Mononuclear cell (primary cell): ENCODE results near the gene LINC01488. TPM values are rescaled to one million over a fixed set of nuclear protein-coding genes. Genes with fewer than 3 reads are reported as not detected.

Source experiments
- H3K27me3 ChIP-seq: 2 replicates; pipeline ENCODE4 v1.6.0; 2011; ENCODE audit warnings: low read length, control low read depth; ENCODE audit not compliant: insufficient read depth
- H3K4me1 ChIP-seq: 2 replicates; pipeline ENCODE4 v1.5.1; 2011; ENCODE audit warnings: mild to moderate bottlenecking, low read length, control low read depth; ENCODE audit not compliant: insufficient read depth
- H3K4me3 ChIP-seq: 2 replicates; pipeline ENCODE4 v1.5.1; 2011; ENCODE audit warnings: mild to moderate bottlenecking, low read length, moderate library complexity
- H3K9me3 ChIP-seq: 2 replicates; pipeline ENCODE4 v1.5.1; 2011; ENCODE audit warnings: low read depth, mild to moderate bottlenecking, control low read depth, low read length
- total RNA-seq: library from RNA; depleted of rRNA; stranded (reverse); fragments of >200 nt; gene quantifications from one replicate; pipeline ENCODE4 v1.2.3, GENCODE V29; 2012

The LINC01488 gene
- total RNA-seq: not detected

DNA sequence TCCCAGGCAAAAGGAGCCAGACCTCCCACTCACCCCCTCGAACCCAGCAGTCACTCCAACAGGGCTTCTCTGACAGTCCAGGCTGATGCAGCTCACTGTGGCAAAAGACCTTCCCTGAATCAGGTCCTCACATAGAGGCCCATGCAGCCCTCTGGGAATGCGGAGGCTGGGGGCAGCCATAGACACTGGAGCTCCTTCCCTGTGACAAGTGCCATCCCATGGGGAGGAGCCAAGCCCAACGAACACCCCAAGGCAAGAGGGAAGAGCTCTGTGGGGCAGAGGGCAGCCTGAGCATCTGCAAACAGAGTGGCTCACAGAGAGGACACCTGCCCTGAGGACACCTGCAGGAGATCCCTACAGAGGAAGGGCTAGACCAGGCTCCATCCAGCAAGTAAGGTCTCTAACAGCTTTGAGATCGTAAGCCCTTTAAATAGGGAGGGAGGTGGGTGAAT, at the start of gene LINC01488:
Gene LINC01488 (plus strand): TSS at position 271 of the 452 bp plus-strand sequence.
- no peaks in the 10 kb centered on the region for H3K4me1 ChIP-seq
- no peaks in the 10 kb centered on the region for H3K27me3 ChIP-seq
- no peak within 1 kb of the TSS for H3K4me3 ChIP-seq
- no peaks in the 10 kb centered on the region for H3K9me3 ChIP-seq

DNA sequence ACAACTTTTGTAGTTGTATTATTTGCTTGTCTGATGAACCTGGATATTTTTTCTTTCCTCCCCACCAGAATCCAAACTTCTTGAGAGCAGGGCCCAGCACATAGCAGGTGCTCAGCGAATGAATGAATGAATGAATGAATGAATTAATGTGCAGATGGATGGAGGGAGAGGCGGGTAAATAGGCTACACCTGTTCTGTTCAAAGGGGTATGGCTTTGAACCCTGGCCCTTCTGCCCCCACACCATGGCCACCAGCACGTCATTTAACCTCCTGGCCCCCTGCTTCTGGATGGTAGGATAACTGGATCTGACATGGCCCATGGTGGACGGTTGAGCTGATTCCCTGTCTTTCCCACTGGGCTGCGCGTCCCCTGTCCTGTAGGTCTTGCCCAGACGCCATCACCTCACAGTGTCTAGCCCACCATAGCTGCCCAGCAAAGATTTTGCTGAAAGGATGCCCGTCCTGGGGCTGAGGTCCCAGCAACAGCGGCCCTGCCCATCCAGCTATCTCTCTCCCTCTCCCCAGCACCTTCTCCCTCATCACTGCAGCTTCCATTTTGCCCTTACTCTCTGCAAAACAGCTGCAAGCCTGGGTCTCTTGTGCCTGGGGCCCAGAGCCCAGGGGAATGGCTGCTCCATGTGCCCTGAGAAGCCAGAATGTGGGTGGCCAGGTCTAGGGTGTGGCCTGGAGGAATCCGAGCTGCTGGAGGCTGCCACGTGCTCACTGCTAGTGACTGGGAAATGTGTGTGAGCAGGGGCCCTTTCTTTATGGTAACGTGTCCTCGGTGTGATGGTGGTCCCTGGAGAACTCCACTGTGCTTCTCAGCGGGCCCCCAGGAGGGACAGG, 49.3 kb upstream of the LINC01488 start:
- Histone ChIP-seq H3K27me3 (no peaks in the 10 kb centered on the region), H3K4me1 (no peaks in the 10 kb centered on the region), H3K9me3 (no peaks in the 10 kb centered on the region), H3K4me3 (no peak overlapping the region)

DNA sequence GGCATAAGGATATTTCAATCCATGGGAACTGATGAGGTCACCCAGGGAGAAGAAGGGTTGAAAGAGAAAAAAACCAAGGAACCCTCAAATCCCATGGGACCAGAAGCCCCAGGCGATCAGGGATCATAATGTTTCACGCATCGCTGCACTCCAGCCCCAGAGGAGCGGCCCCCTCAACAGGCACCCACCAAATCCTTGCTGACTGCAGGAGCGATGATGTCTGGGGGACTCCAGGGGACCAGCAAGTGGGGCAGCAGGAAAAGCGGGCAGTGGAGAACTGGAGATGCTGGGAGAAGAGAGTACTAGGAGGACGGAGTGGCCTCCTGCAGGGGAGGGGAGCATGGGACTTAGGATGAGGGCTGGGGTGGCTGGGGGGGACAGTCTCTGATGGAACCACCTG, 47.7 kb upstream of the LINC01488 start:
- Histone ChIP-seq H3K9me3 (no peaks in the 10 kb centered on the region), H3K4me3 (no peak overlapping the region), H3K27me3 (no peaks in the 10 kb centered on the region), H3K4me1 (no peaks in the 10 kb centered on the region)

DNA sequence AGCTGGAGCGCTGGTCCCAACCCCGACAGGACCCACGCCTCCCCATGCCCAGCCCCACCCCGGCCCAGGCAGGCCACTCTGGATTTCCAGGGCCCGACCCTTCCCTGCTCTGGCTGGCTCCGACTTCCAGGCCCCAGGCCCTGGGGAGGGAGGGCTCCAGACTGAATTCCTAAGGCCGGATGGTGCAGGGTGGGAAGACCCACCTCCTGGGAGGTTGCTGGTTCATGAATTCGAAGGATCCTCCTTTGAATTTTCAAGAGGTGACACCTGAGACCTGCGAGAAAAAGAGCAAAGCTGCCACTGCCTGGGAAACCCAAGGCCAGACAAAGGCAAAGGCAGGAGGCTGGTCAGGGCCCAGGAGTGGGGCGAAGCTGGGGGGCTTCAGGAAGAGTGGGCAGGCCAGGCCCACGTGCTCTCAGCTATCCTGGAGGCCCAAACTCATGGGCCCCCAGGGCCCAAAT, 47.0 kb upstream of the LINC01488 start:
- H3K27me3 ChIP-seq: no peaks in the 10 kb centered on the region
- H3K9me3 ChIP-seq: no peaks in the 10 kb centered on the region
- H3K4me3 ChIP-seq: no peak overlapping the region
- H3K4me1 ChIP-seq: no peaks in the 10 kb centered on the region

DNA sequence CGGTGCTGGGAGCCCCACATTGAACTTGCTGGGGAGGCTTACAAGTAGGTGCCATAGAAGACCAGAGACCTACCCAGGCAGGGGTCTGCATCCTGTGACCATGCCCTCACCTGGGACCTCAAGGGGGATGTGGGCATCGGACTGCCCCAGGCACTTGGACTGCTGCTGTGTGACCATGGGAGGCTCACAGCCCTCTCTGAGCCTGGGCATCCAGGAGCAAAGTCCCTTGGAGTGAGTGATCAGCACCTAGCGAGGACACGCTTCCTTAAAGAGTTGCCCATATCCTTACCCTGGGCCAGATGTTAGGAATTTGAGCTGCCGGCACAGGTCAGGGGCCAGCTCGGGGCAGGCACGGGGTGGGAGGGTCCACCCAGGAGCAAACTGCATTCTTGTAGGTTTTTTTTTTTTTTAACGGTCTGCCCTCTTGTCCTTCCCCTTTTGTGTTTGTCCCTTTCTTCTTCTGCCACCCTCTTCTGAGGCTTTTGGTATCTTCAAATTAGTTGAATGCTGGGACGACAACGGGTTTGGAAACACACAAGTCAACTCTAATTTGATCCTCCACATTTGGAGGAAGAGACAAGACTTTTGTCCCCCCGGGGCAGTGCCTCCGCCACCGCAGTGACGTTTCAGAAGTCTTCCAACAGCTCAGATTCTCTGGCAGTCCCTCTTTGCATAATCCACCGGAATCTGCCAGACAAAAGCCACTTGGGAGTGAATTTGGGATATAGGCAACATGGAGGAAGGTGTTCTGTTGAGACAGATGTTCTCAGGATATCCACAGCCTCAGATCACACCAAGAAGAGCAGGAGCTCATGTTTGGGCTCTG, 46.1 kb upstream of the LINC01488 start:
- H3K4me3 ChIP-seq: no peak overlapping the region
- no peaks in the 10 kb centered on the region for H3K4me1 ChIP-seq
- H3K27me3 ChIP-seq: no peaks in the 10 kb centered on the region
- no peaks in the 10 kb centered on the region for H3K9me3 ChIP-seq

DNA sequence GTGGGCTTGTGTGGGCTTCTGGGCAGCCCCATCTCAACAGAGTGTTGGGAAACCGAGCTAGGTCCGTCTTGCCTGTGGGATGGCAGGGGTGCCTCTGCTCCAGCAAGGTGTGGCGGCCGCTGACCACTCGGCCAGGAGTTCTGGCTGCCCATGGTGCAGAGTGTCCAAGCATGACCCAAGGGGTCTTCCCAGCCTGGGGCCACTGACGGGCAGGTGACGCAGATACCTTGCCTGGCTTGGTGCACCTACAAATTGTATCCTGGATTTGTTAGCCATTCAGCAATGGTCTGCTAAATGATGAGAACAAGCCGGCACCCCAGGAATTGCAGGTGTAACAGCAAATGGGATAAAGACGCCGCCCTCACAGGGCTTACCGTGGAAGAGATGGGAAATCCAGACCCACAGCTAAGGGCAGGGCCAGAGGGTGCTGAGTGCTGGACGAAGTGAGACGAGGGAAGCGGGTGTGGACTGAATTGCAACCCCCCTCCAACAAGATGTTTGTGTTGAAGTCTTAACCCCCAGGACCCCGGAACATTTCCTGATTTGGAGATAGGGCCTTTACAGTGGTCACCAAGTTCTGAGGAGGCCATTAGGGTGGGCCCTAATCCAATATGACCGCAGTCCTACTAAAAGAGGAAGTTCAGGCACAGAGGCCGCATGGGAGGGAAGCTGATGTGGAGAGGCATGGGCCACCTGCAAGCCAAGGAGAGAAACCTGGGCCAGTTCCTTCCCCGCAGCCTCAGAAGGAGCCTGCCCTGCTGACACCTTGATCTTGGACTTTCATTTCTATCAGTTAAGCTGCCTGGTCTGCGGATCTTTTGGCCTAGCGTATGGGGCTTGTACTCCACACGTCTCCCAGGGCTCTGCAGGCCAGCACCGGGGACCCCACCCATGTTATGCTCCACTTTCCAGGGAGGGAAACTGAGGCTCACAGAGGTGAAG, 45.2 kb upstream of the LINC01488 start:
- H3K27me3 ChIP-seq: no peaks in the 10 kb centered on the region
- no peak overlapping the region for H3K4me3 ChIP-seq
- no peaks in the 10 kb centered on the region for H3K4me1 ChIP-seq

DNA sequence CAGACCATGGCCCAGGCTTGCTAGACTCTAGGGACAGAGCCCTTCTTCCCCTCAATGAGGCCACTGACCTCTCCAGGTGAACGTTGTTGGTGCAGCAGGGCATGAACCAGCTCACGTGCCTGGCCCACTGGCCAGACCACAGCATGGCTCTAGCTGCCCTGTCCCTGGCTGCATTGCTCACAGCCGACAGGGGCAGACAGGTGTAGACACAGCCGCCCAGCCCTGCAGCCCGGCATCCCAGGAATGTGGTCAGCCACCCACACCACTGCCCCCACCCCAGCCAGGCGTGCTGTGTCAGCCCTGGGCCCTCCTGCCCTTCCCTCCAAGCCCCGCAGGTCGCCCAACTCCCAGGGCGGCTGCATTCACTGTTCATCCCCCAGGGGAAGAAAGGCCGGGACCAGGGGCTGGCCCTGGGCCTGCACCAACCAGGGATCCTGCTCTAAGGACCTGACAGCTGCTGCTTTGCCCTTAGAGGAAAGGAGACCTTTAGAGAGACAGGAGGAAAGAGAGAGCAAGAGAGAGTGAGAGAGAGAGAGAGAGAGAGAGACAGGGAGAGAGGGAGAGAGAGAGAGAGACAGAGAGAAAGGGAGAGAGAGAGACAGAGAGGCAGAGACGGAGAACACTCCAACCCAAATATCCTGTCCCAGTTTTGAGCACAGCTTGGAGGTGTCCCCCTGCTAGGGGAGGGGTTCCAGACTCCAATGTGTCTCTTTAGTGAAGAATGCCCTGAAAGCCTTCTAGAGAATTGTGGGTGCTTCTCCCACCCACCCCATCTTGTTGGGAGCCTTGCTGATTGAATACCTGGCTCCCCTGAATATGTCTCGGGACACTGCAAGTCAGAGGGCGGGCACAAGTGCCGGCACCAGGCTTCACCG, 44.2 kb upstream of the LINC01488 start:
- no peaks in the 10 kb centered on the region for H3K27me3 ChIP-seq
- H3K9me3 ChIP-seq: no peaks in the 10 kb centered on the region
- no peaks in the 10 kb centered on the region for H3K4me1 ChIP-seq
- H3K4me3 ChIP-seq: no peak overlapping the region

More for the DNA sequence above, 45.2 kb upstream of the LINC01488 start:
- no peaks in the 10 kb centered on the region for H3K9me3 ChIP-seq

DNA sequence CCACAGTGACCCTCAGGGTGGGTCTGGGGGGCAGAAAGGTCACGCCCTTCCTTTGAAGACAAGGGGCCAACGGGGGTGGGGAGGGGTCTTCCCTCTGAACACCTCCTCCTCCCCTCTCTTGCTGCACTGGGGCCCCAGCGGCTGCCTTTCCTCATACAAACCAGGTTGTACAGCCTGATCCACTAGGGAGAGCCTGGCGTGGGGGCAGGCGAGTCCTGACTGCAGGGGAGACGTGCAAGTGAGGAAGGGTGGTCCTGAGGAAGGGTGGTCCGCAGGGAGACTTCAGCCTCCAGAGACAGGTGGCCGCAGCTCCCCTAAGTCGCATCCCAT, 43.6 kb upstream of the LINC01488 start:
- Histone ChIP-seq H3K4me3 (no peak overlapping the region), H3K27me3 (peaks cover 2% of the 10 kb centered on the region), H3K9me3 (no peaks in the 10 kb centered on the region), H3K4me1 (peaks cover 4% of the 10 kb centered on the region)

DNA sequence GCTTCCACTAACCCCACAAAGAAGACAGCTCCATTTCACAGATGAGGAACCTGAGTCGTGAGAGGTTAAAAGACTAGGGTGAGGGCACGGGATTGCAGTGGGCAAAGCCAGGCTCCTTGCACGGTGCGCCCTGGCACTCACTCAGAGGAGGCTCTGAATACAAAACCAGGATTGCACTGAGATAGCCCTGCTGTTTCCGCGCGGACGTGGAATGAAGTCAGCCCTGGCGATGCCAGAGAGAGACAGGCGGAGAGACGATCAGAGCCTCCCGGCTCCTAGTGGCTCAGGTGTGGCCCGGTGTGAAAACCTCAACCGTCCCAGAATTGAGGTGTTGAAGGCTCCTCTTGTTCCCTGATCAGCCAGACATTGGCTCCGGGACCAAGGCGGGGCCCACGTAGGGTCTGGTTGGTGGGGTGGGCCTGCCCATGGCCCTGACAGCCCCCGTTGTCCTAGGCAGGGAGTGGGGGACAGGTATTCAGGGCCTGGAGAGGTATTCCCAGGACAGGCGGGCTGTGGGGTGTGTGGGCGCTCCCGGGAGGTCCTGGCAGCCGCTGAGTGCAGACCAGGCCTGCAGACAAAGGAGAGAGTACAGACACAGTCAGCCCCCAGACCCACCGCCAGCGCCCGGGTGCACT, 43.1 kb upstream of the LINC01488 start:
- Histone ChIP-seq H3K4me3 (no peak overlapping the region), H3K27me3 (peaks cover 2% of the 10 kb centered on the region), H3K9me3 (no peaks in the 10 kb centered on the region), H3K4me1 (peaks cover 10% of the 10 kb centered on the region)

DNA sequence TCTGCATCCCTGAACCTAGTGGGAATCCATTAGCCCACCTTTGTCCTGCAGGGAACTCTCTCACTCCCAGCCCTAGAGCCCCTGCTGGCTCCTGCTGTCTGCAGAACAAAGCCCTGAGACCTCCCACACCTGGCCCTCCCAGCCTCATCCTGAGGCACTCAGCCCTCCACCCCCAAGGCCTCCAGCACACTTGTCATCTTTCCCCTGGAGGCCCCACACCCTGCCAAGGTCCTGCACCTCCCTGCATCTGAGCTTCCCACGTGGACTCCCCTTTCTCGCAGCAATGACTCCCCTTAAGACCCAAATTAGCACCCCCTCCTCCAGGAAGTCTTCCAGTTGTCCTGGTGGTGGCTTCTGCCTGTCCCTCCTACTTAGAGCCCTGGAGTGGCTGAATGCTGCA, 42.3 kb upstream of the LINC01488 start:
- H3K4me1 ChIP-seq: peaks cover 17% of the 10 kb centered on the region
- H3K9me3 ChIP-seq: no peaks in the 10 kb centered on the region
- H3K27me3 ChIP-seq: peaks cover 5% of the 10 kb centered on the region
- no peak overlapping the region for H3K4me3 ChIP-seq

DNA sequence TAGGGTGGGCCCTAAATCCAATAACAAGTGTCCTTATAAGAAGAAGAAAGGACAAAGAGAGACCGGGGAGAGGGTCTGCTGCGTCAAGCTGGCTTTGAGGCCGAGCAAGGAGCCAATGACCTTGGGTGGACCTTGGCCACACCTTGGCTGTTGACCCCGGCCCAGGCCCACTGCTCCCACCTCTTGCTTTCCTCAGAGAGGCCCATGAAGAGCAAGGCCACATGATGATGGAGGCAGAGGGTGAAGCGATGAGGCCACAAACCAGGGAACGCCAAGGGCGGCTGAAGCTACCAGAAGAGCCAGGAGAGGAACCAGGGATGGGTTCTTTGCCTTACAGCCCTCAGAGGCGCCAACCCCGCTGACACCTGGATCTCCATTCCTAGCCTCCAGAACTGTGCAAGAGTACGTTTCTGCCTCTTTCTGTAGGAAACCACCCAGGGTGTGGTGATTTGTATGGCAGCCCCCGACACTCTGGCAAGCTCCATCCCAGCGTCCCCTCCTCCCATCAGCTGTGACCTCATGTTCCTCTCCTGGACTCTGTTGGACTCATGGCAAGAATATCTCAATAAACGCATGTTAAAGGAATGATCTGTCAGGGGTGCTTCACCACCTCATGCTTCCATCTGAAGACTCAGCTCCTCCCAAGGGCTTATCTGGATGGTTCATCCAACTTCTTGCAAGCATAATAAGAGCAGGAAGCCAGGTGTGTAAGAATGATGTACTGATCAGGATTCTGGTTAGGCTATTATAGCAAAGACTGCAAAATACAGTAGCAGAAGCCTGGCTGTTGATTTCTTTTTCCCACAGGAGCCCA, 41.6 kb upstream of the LINC01488 start:
- Histone ChIP-seq H3K9me3 (no peaks in the 10 kb centered on the region), H3K4me3 (no peak overlapping the region), H3K4me1 (peaks cover 24% of the 10 kb centered on the region), H3K27me3 (peaks cover 5% of the 10 kb centered on the region)

DNA sequence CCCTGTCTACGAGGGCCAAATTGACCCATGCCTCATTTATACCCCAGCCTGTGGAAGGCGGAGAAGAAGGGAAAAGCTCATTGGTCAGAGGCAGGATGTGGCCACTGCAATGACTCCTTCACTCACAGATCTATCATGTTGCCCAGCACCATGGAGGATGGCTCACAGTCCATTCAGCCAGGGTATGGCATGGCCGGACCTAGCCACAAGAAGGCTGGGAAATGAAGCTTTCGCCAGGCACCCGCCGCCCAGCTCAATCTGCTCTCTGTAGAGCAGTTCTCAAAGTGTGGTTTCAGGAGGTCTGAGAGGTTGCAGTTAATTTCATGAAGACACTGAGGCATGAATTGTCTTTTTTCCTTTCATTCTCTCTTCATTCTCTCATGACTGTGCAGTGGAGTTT, 40.6 kb upstream of the LINC01488 start:
- Histone ChIP-seq H3K4me3 (no peak overlapping the region), H3K27me3 (peaks cover 5% of the 10 kb centered on the region), H3K4me1 (peaks cover 33% of the 10 kb centered on the region), H3K9me3 (no peaks in the 10 kb centered on the region)
